Femur (tissue), 1 donor: ENCODE measurements around the gene MYBBP1A.
"Not testable (repeated sequence)": the region's sequence is repeated elsewhere in the genome, so short reads cannot be mapped to it uniquely, and the experiment has no call there.

Experiments used
- DNase-seq: peaks from one replicate; pipeline ENCODE4 v3.0.0-alpha.2; 2017

Gene MYBBP1A

GRCh38 chr17:4554997-4555799 is at the start of gene MYBBP1A:
Gene MYBBP1A (minus strand): TSS chr17:4555384. CDS start chr17:4555324, 60 bp downstream.
- peak; percentile 97 for DNase-seq

DNA sequence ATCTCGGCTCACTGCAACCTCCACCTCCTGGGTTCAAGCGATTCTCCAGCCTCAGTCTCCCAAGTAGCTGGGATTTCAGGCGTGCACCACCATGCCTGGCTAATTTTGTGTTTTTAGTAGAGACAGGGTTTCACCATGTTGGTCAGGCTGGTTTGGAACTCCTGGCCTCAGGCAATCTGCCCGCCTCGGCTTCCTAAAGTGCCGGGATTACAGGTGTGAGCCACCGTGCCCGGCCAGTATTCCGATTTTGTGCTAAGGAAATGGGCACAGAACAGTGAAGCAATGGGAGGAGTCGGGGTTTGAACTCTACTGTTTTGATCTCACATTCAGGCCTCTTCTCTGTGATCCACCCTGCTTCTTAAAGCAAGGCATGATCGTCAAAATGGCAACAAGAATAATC is 49.6 kb upstream of the MYBBP1A start:
- DNase-seq = not testable (repeated sequence)

DNA sequence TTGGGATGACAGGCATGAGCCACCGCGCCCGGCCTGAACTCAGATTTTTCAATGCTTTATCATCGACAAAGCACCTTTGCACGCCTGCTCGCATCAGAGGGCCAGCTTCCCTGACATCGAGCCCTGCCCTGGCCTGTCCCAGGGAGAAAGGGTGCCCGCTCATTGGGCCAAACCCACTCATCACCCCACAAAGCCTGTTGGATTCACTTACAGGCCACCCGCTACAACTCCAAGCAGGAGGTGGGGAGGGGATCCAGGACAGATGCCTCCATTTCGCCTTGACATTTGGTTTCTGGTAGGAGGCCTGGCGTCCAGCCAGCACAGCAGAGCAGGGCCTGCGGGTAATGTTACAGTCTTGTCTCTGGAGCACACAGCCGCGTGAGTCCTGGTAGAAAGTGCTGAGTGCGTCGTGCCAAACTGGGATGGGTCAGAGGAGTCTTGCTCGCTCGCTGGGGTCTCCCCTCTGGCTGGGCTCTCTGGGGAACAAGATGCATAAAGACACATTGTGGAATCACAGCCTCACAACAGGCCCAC is 49.0 kb upstream of the MYBBP1A start:
- DNase-seq = peak; percentile 90

DNA sequence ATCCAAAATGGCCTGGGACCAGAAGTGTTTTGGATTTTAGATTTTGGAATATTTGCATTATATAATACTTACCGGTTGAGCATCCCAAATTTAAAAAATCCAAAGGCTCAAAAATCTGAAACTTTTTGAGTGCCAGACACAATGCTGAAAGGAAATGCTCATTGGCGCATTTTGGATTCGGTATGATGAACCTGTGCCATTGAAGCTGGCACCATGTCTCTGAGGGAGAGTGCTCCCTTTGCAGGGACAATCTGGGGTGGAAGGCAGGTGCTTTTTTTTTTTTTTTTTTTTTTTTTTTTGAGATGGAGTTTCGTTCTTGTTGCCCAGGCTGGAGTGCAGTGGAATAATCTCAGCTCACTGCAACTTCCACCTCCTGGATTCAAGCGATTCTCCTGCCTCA is 46.9 kb upstream of the MYBBP1A start:
- no peak for DNase-seq

DNA sequence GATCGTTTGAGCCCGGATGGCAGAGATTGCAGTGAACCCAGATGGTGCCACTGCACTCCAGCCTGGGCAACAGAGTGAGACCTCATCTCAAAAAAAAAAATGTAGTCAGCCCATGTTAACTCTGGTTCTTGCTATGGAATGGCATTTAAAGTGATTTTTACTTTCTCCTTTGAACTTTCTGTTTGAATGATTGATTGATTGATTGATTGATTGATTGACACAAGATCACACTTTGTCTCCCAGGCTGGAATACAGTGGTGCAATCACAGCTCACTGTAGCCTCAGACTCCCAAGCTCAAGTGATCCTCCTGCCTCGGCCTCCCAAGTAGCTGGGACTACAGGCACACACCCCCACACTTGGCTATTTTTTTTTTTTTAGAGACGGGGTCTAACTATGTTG is 46.1 kb upstream of the MYBBP1A start:
- DNase-seq = no peak

DNA sequence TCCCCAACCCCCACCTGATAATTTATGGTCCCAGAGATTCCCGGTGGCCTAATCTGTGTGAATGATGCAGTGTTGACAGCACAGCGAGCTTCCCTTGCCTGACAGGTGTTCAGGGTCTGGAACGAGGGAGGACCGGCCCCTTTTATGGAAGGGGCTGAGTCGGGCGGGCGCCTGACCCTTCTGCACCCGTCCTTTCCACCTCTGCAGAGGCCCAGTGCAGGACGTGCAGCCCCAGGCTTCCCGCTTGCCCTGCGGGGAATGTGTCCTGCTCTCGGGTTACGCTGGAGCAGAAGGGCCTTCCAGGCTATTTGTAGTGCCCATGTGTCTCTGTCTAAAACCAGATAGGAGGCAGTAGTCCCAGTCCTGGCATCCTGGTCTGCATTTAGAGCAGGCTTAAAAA is 45.4 kb upstream of the MYBBP1A start:
- DNase-seq = peak; percentile 73

GRCh38 chr17:4599505-4600281 is 44.5 kb upstream of the MYBBP1A start:
- peak; percentile 79 for DNase-seq

DNA sequence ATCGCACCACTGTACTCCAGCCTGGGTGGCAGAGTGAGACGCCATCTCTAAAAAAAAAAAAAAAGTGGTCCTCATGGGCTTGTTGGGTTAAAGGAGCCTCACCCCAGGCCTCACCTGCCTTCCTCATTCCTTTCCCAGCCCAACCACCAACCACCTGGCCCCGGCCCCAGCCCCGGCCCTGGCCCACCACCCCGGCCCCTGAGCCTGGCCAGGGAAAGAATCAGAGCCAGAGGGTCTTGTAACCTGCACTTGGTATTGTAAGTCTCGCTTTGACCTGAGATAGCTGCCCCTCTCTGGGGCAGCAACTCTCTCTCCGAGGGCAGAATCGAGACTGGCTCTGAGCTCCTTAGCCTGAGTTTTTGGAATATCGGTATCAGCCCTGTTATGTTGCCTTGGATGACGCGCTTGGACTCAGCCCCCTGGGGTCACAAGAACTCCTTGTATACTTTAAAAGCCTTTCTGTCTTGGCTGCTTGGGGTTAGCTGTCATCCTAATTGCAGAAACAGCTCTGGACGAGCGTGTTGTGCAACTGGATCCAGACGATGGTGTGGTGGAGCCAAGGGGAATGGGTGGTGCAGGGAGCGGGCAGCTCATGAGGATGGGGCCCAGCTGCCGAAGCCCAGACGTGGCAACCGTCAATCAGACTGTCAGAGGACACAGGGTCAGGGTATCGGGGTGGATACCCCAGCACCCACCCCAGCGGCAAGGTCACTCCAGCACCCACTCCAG is 43.8 kb upstream of the MYBBP1A start:
- peak; percentile 70 for DNase-seq

DNA sequence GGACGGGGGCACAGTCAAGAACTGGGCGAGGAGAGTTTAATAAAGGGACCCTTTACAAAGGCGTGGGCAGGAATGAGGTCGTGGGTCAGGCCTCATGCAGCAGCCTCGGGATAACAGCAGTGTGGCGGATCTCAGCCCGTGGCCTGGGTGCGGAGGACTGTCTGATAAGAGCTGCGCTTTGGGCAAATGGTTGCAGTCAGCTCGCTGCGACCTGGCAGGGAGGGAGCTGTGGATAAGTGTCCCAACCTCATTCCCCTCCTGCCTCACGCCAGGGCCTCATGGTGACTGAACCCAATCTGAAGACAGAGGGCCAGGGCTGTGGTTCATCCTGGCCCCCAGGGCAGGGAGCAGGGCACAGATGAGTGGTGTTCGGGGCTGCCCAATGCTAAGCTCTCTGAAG is 42.8 kb upstream of the MYBBP1A start:
- no peak for DNase-seq

DNA sequence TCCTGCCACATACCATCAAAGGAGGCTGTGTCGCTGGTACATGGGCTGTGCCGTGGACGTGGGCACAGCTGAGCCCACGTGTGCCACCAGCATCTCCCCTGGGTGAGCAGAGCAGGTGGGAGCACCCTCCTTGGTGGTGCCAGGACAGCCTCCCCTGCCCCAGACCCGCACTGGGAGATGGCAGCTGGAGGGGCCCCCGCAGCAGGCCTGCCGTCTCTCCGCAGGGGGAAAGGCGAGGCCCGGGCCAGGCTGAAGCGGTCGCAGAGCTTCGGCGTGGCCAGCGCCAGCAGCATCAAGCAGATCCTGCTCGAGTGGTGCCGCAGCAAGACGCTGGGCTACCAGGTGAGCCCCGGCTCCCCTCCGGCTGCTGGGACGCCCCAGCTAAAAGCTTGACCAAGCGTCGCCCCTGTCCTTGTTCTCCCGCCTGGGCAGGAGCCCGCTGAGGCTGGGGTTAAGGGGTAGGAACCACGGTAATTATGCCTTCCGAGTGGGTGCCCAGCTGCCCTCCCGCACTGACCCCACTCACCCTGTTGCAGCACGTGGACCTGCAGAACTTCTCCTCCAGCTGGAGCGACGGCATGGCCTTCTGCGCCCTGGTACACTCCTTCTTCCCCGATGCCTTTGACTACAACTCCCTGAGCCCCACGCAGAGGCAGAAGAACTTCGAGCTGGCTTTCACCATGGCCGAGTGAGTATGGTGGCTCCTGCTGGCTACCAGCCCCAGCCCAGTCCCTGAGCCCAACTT is 41.6 kb upstream of the MYBBP1A start:
- DNase-seq = no peak

DNA sequence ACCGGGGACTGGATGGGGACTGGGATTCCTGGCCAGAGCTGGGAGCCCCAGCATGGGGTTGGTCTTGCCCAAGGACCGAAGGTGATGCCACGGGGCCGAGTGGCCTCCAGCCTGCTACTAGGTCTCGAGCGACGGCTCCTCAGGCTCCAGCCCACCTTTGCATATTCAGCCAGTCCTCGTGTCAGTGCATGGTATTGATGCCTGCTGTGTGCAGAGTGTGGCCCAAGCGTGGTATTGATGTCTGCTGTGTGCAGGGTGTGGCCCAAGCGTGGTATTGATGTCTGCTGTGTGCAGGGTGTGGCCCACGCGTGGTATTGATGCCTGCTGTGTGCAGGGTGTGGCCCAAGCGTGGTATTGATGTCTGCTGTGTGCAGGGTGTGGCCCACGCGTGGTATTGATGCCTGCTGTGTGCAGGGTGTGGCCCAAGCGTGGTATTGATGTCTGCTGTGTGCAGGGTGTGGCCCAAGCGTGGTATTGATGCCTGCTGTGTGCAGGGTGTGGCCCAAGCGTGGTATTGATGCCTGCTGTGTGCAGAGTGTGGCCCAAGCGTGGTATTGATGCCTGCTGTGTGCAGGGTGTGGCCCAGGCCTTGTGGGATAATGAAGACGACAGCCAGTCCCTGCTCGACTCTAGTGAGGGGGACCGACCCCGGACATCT is 40.6 kb upstream of the MYBBP1A start:
- not testable (repeated sequence) for DNase-seq

GRCh38 chr17:4594931-4595684 is 39.9 kb upstream of the MYBBP1A start:
- no peak for DNase-seq

- no peak for DNase-seq
Measured at GRCh38 chr17:4594406-4594805, 39.2 kb upstream of the MYBBP1A start.

GRCh38 chr17:4593021-4593421 is 37.8 kb upstream of the MYBBP1A start:
- DNase-seq = no peak

GRCh38 chr17:4592240-4593005 is 37.2 kb upstream of the MYBBP1A start:
- DNase-seq = no peak

DNA sequence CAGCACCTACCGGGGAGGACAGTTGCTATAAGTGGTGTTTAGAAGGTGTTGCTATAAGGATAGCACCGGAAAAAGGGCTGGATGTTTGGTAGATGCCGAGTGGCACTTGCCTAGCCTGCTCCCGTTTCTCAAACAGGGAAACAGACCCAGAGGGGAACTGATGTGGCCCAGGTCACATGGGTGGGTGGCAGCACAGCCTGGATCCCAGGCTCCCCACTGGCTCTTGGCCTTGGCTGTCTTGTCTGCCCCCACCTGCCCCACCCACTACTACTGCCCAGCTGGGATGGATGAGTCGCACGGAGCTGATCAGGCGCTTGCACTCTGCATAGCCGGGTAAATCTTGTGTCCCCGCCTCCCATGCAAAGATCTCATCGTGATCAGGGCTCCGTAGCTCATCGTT is 36.3 kb upstream of the MYBBP1A start:
- DNase-seq = no peak

DNA sequence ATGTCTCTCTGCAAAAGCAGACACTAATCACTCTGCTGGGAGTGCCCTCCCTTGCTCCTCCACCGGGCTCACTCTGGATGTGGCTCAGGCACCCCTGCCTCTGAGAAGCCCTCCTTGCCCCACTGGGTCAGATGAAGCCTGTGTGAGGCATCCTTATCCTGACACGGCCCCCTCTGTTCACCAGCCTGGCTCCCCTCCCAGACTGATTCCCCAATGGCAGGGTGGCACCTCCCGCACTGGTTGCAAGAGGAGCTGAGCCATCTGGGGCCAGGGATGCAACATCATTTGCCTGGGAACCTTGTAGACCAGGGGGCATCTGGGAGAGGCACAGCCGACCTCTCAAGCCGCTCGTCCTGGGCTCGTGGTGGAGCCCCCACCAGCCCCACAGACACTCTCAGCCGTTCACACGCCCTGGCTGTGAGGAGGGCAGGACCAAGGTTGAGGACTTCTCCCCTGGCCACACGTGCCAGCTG is 35.8 kb upstream of the MYBBP1A start:
- DNase-seq = no peak

DNA sequence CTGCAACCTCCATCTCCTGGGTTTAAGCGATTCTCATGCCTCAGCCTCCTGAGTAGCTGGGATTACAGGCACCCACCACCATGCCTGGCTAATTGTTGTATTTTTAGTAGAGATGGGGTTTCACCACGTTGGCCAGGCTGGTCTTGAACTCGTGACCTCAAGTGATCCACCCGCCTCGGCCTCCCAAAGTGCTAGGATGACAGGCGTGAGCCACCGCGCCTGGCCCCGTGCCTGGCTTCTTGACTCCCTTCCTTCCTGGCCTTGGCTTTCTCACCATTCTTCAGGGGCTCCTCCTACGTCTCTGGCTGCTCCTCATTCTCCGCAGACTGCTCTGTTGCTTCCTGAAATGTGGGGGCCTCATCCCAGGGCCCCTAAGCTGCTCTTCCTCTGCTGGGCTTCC is 34.9 kb upstream of the MYBBP1A start:
- not testable (repeated sequence) for DNase-seq

DNA sequence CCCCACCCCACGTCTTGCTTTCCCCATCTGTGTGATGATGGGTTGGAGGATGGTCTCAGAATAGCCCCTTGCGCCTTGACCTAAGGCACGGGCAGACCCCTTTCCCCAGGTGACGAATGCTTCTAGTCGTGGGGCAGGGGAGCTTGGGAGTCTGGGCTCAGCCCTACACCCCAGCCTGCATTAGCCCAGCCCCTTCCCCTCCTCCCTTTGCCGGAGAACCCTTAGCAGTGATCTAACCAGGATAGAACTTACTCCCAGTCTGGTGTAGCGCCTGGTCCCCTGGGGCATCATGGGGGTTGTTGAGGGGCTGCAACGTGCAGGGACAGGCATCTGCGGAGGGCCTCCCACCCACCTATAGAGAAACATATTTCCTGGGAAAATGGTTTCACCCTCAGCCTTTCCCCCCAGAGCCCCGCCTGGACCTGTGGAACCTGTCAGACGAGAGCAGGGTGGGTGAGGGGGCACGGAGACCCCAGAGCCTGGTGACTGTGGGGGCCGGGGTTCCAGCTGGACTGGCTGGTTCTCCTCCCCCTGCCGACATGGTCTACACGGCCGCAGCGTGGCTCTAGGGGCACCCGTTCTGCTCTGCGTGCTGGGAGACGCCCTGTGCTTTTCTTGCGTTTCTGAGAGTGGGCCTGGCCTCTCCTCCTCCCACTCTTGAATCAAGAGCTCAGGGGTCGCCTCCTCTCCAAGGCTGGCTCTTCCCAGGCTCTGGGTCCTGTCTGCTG is 33.9 kb upstream of the MYBBP1A start:
- no peak for DNase-seq
